Measurements from ENCODE around the gene EPHA6.

GRCh38 chr3:96991800-96992365, 177.5 kb downstream of the EPHA6 start:
- TF ChIP-seq POLR2A (IDR thresholded peaks at IDR 0.05; ENCODE audit: low read length): no peak
- no peak for TF ChIP-seq GATA1 (IDR thresholded peaks at IDR 0.05; ENCODE audit: low read depth, low read length)

Measured in erythroblast (primary cell).